ENCODE data around the gene ASXL2.

GRCh38 chr2:25763575-25763974, 114.7 kb downstream of the ASXL2 start:
- no peak for TF ChIP-seq POLR2A (IDR thresholded peaks at IDR 0.05)
- TF ChIP-seq CTCF (IDR thresholded peaks at IDR 0.05): no peak

All from gastroesophageal sphincter (tissue), 3 donors.